C4-2B (cell line): ENCODE measurements around the gene TMEM106C.

Experiments used
- ZFX ChIP-seq: fragments of 450-650 bp; IDR thresholded peaks from 2 replicates; pipeline ENCODE4 v1.6.1; 2017
- TF ChIP-seq, protein P1 (sequence below): fragments of 450-650 bp; conservative IDR thresholded peaks from 2 replicates; pipeline ENCODE4 v1.5.1; 2017; ENCODE audit warnings: mild to moderate bottlenecking

DNA sequence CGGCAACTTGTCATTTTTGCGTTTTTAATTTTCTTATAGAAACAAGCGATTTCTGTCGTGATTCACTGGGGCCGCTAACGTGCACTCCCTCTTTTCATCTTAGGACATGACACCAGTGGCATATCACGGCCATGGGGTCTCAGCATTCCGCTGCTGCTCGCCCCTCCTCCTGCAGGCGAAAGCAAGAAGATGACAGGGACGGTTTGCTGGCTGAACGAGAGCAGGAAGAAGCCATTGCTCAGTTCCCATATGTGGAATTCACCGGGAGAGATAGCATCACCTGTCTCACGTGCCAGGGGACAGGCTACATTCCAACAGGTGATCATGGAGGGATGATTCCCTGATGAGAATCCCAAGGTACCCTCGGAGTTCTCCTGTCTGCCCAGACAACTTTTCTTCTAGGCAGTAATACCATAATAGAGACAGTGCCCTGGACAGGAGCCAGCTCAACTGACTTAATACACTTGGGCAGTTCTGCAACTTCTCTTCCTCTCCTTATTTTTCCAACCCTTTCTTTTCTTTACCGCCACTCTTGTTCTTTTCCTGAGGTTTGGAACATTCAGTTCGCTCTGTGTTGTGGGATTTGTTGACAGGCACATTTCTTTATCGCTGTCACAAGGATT is 821 bp downstream of the TMEM106C start:
- TF ChIP-seq, protein P1, sequence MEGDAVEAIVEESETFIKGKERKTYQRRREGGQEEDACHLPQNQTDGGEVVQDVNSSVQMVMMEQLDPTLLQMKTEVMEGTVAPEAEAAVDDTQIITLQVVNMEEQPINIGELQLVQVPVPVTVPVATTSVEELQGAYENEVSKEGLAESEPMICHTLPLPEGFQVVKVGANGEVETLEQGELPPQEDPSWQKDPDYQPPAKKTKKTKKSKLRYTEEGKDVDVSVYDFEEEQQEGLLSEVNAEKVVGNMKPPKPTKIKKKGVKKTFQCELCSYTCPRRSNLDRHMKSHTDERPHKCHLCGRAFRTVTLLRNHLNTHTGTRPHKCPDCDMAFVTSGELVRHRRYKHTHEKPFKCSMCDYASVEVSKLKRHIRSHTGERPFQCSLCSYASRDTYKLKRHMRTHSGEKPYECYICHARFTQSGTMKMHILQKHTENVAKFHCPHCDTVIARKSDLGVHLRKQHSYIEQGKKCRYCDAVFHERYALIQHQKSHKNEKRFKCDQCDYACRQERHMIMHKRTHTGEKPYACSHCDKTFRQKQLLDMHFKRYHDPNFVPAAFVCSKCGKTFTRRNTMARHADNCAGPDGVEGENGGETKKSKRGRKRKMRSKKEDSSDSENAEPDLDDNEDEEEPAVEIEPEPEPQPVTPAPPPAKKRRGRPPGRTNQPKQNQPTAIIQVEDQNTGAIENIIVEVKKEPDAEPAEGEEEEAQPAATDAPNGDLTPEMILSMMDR = no peak
- no peak for TF ChIP-seq ZFX
